Tibial nerve (tissue), 4 donors: ENCODE results near the gene LTN1. TPM values are rescaled to one million over a fixed set of nuclear protein-coding genes. Genes with fewer than 3 reads are reported as not detected.

Source experiments
- DNase-seq, 2 donors: peaks; one replicate each; pipeline ENCODE4 v3.0.0-alpha.2; 2019; ENCODE audit warnings: low spot score in 2 of 2
- H3K27ac ChIP-seq, 4 donors: fragments of 200-600 bp; sonication (generic) in 3 of 4; one replicate each; pipeline ENCODE4 v1.5.1; 2017 to 2019; ENCODE audit warnings: mild to moderate bottlenecking in 1 of 4
- H3K27me3 ChIP-seq, 2 donors: fragments of 200-600 bp; sonication (generic) in 1 of 2; one replicate each; pipeline versions ENCODE4 v1.5.1 to v1.6.0; 2017 to 2019
- H3K36me3 ChIP-seq, 3 donors: fragments of 200-600 bp; sonication (generic); one replicate each; pipeline ENCODE4 v1.5.1; 2018 to 2019
- H3K4me1 ChIP-seq, 4 donors: fragments of 200-600 bp; sonication (generic) in 3 of 4; one replicate each; pipeline ENCODE4 v1.5.1; 2017 to 2019
- H3K4me3 ChIP-seq, 4 donors: fragments of 200-600 bp; sonication (generic) in 3 of 4; one replicate each; pipeline ENCODE4 v1.5.1; 2017 to 2019; ENCODE audit warnings: mild to moderate bottlenecking in 1 of 4, moderate library complexity in 1 of 4
- H3K9me3 ChIP-seq, 4 donors: fragments of 200-600 bp; sonication (generic) in 3 of 4; one replicate each; pipeline ENCODE4 v1.5.1; 2017 to 2019
- EP300 ChIP-seq, 2 donors: sonication (generic); formaldehyde crosslinking; IDR thresholded peaks; one replicate each; pipeline ENCODE4 v1.6.1; 2017; ENCODE audit warnings: antibody characterized with exemption in 2 of 2, mild to moderate bottlenecking in 1 of 2
- POLR2A ChIP-seq, 2 donors: fragments of 450-650 bp; IDR thresholded peaks; one replicate each; pipeline ENCODE4 v1.6.1; 2017; ENCODE audit warnings: antibody characterized with exemption in 2 of 2, mild to moderate bottlenecking in 2 of 2, moderate library complexity in 2 of 2
- WGBS, 2 donors: methylation state at CpG; one replicate each; pipeline ENCODE4 v1.1.5; 2018; 5-methylcytosine and 5-hydroxymethylcytosine counted together
- total RNA-seq, 4 donors: library from RNA; depleted of rRNA; stranded (reverse); fragments of >200 nt; gene quantifications; one replicate each; pipeline ENCODE4 v1.1.0, GENCODE V29; 2016
- TF ChIP-seq, protein P1 (sequence below), 5 experiments: fragments of 200-600 bp in 3 of 5; fragments of 450-650 bp in 2 of 5; sonication (generic) in 3 of 5; IDR thresholded peaks; one replicate each; pipeline ENCODE4 v1.5.1; 2016 to 2019; ENCODE audit warnings: antibody characterized with exemption in 5 of 5, mild to moderate bottlenecking in 3 of 5, moderate library complexity in 2 of 5

The LTN1 gene
- total RNA-seq, 4 donors from 2014 or later = 25.2 to 45.4 (median 29.4) TPM

GRCh38 chr21:28928578-28929420, 63.9 kb downstream of the LTN1 start:
- Histone ChIP-seq H3K27me3 (no peaks in the 10 kb centered on the region), H3K9me3 (no peaks in the 10 kb centered on the region), H3K4me1 (peaks cover 0 to 14% (median 0%) of the 10 kb centered on the region in 4 donors), H3K27ac (peak overlapping the region in 2 of 4 donors; percentile 8 to 14), H3K36me3 (peaks cover 0 to 26% (median 0%) of the 10 kb centered on the region in 3 donors), H3K4me3 (no peak overlapping the region)
- WGBS, 2 donors = 41 to 44% methylated on average over 3 of the region's 3 CpGs
- DNase-seq = no peak
- TF ChIP-seq POLR2A (IDR thresholded peaks at IDR 0.05) (no peak), EP300 (IDR thresholded peaks at IDR 0.05) (no peak)

GRCh38 chr21:28927130-28927529, 65.5 kb downstream of the LTN1 start:
- 93 to 98% methylated on average over 1 of the region's 1 CpG for WGBS, 2 donors
- peaks cover 0 to 14% (median 0%) of the 10 kb centered on the region in 4 donors for H3K4me1 ChIP-seq
- no peaks in the 10 kb centered on the region for H3K27me3 ChIP-seq
- H3K36me3 ChIP-seq = peaks cover 0 to 35% (median 0%) of the 10 kb centered on the region in 3 donors
- H3K27ac ChIP-seq = no peak overlapping the region
- no peaks in the 10 kb centered on the region for H3K9me3 ChIP-seq
- no peak overlapping the region for H3K4me3 ChIP-seq
- TF ChIP-seq POLR2A (IDR thresholded peaks at IDR 0.05) = no peak
- TF ChIP-seq, protein P1, sequence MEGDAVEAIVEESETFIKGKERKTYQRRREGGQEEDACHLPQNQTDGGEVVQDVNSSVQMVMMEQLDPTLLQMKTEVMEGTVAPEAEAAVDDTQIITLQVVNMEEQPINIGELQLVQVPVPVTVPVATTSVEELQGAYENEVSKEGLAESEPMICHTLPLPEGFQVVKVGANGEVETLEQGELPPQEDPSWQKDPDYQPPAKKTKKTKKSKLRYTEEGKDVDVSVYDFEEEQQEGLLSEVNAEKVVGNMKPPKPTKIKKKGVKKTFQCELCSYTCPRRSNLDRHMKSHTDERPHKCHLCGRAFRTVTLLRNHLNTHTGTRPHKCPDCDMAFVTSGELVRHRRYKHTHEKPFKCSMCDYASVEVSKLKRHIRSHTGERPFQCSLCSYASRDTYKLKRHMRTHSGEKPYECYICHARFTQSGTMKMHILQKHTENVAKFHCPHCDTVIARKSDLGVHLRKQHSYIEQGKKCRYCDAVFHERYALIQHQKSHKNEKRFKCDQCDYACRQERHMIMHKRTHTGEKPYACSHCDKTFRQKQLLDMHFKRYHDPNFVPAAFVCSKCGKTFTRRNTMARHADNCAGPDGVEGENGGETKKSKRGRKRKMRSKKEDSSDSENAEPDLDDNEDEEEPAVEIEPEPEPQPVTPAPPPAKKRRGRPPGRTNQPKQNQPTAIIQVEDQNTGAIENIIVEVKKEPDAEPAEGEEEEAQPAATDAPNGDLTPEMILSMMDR (IDR thresholded peaks at IDR 0.05) = no peak
- no peak for TF ChIP-seq EP300 (IDR thresholded peaks at IDR 0.05)
- no peak for DNase-seq

- H3K4me1 ChIP-seq = peaks cover 0 to 5% (median 0%) of the 10 kb centered on the region in 4 donors
Measured at GRCh38 chr21:28923439-28923975, 69.2 kb downstream of the LTN1 start.

DNA sequence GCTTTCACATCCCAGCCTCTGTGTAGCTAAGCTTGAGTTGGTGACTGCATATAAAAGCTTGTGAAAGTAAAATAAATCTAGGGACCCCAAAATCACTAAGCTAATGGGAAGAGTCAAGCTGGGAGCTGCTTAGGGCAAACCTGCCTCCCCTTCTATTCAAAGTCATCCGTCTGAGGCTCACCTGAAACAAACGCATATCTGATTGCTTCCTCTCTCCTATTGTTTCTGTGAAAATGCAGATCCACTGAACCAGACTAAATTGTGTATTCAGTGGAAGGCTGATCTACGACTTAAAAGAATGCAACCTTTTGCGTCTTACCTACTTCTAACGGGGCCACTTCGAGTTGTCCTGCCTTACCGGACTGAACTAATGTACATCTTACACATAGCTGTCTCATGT, 70.3 kb downstream of the LTN1 start:
- 84 to 93% methylated on average over 7 of the region's 7 CpGs for WGBS, 2 donors
- H3K4me1 ChIP-seq = no peaks in the 10 kb centered on the region
- H3K36me3 ChIP-seq = peaks cover 0 to 27% (median 0%) of the 10 kb centered on the region in 3 donors
- DNase-seq = no peak
- TF ChIP-seq EP300 (IDR thresholded peaks at IDR 0.05) (no peak), POLR2A (IDR thresholded peaks at IDR 0.05) (no peak)
- TF ChIP-seq, protein P1 (IDR thresholded peaks at IDR 0.05) = no peak
- no peak overlapping the region for H3K27ac ChIP-seq
- no peaks in the 10 kb centered on the region for H3K9me3 ChIP-seq
- no peak overlapping the region for H3K4me3 ChIP-seq
- no peaks in the 10 kb centered on the region for H3K27me3 ChIP-seq

More at GRCh38 chr21:28923439-28923975, 69.2 kb downstream of the LTN1 start:
- Histone ChIP-seq H3K9me3 (no peaks in the 10 kb centered on the region), H3K36me3 (peaks cover 0 to 27% (median 0%) of the 10 kb centered on the region in 3 donors), H3K4me3 (no peak overlapping the region), H3K27me3 (no peaks in the 10 kb centered on the region), H3K27ac (no peak overlapping the region)
- DNase-seq = no peak
- TF ChIP-seq EP300 (IDR thresholded peaks at IDR 0.05) (no peak), POLR2A (IDR thresholded peaks at IDR 0.05) (no peak)
- TF ChIP-seq, protein P1 (IDR thresholded peaks at IDR 0.05) = no peak

DNA sequence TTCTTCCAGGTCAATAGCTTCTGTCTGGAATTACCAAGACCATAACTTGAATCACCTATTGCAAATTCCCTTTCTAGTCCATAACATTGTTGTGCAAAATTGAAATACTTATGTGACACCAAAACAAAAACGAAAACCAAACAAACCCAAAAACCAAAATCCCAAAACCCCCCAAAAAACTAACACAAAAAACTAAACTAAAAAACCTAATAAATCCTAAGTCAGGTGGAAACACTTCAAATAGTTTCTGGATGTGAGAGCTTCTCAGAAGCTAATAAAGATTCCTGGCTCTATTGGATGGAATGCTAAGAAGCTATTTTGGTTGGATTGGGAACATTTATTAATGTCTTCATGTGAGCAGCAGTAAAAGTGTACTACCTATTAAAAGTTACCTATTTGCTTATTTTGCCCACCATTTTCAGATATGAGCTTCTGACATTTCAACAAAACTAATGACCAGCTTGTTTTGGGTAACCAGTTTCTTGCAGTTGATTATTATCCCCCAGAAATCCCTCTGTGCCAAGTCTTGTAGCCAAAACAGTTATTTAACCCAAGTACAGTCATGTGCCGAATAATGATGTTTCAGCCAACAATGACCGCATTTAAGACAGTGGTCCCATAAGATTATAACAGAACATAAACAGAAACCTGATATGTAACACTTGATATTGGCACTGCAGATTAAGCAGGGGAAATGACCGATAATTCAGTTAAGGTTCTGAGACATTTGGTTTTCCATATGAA, 76.4 kb downstream of the LTN1 start:
- Histone ChIP-seq H3K4me3 (no peak overlapping the region), H3K36me3 (no peaks in the 10 kb centered on the region), H3K27me3 (no peaks in the 10 kb centered on the region), H3K4me1 (peaks cover 0 to 21% (median 8%) of the 10 kb centered on the region in 4 donors), H3K27ac (peak overlapping the region in 1 of 4 donors; percentile 7), H3K9me3 (no peaks in the 10 kb centered on the region)
- TF ChIP-seq, protein P1 (IDR thresholded peaks at IDR 0.05) = no peak
- no peak for TF ChIP-seq POLR2A (IDR thresholded peaks at IDR 0.05)
- TF ChIP-seq EP300 (IDR thresholded peaks at IDR 0.05) = peak in 1 of 2 donors; percentile 7
- 62 to 63% methylated on average over 4 of the region's 4 CpGs for WGBS, 2 donors
- no peak for DNase-seq
